HG03442 (cell line): ENCODE measurements around the gene PLEKHG5.

Source experiments
- ATAC-seq: cut with Tn5 transposase; IDR thresholded peaks from one replicate; pipeline ENCODE4 v1.9.1; 2021; ENCODE audit warnings: mild to moderate bottlenecking, moderate library complexity; ENCODE audit not compliant: unreplicated experiment

The PLEKHG5 gene

GRCh38 chr1:6491480-6491962 lies at the start of gene PLEKHG5:
PLEKHG5 (minus strand) TSS chr1:6491667; CDS start chr1:6477571, 14,096 bp downstream.
- ATAC-seq = no peak

- no peak for ATAC-seq
Measured at GRCh38 chr1:6538956-6539355, 47.5 kb upstream of the PLEKHG5 start.

GRCh38 chr1:6536291-6536690 lies 44.8 kb upstream of the PLEKHG5 start:
- no peak for ATAC-seq

- ATAC-seq = no peak
Measured at GRCh38 chr1:6535214-6535613, 43.7 kb upstream of the PLEKHG5 start.

GRCh38 chr1:6534248-6534822 lies 42.9 kb upstream of the PLEKHG5 start:
- ATAC-seq = no peak

GRCh38 chr1:6531996-6532395 lies 40.5 kb upstream of the PLEKHG5 start:
- no peak for ATAC-seq

- ATAC-seq = no peak
Measured at GRCh38 chr1:6530504-6531160, 39.2 kb upstream of the PLEKHG5 start.

GRCh38 chr1:6528492-6528891 lies 37.0 kb upstream of the PLEKHG5 start:
- ATAC-seq = no peak

- ATAC-seq = no peak
Measured at GRCh38 chr1:6526316-6526715, 34.8 kb upstream of the PLEKHG5 start.

- ATAC-seq = no peak
Measured at GRCh38 chr1:6523566-6523965, 32.1 kb upstream of the PLEKHG5 start.

GRCh38 chr1:6521536-6521935 lies 30.1 kb upstream of the PLEKHG5 start:
- no peak for ATAC-seq

- ATAC-seq = no peak
Measured at GRCh38 chr1:6519935-6520671, 28.6 kb upstream of the PLEKHG5 start.

GRCh38 chr1:6519491-6519934 lies 28.0 kb upstream of the PLEKHG5 start:
- no peak for ATAC-seq

- ATAC-seq = no peak
Measured at GRCh38 chr1:6517435-6517851, 26.0 kb upstream of the PLEKHG5 start.

- no peak for ATAC-seq
Measured at GRCh38 chr1:6515771-6516170, 24.3 kb upstream of the PLEKHG5 start.

GRCh38 chr1:6513320-6513801 lies 21.9 kb upstream of the PLEKHG5 start:
- no peak for ATAC-seq

GRCh38 chr1:6512908-6513280 lies 21.4 kb upstream of the PLEKHG5 start:
- ATAC-seq = no peak

GRCh38 chr1:6512245-6512907 lies 20.9 kb upstream of the PLEKHG5 start:
- ATAC-seq = no peak

- no peak for ATAC-seq
Measured at GRCh38 chr1:6511561-6512244, 20.2 kb upstream of the PLEKHG5 start.

GRCh38 chr1:6511056-6511455 lies 19.6 kb upstream of the PLEKHG5 start:
- no peak for ATAC-seq

- no peak for ATAC-seq
Measured at GRCh38 chr1:6510493-6510892, 19.0 kb upstream of the PLEKHG5 start.
